NCI-H1436 treated with DMSO at 0.1 percent for 48 hours (cell line): ENCODE data around the gene ITSN2.

Experiments used
- DNase-seq: peaks from one replicate; lab custom pipeline; 2025; lab: John Stamatoyannopoulos, UW

The ITSN2 gene

DNA sequence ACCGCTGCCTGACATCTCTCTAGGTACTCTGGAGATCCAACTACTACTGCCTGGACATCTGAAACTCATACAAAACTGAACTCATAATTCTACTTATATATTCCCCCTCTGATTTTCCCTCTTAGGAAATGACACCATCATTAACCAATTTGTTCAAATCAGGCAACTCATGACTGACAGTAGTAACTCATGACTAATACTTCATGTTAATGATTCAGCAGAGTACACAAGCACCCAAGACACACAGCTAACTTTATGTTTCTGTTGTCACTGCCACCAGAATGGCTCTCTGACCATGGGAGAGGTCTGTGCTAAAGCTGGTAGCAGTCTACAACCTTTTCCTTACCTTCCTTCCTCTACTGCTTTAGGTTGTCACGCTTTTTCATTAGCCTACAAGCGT, 91.1 kb downstream of the ITSN2 start:
- DNase-seq = no peak

DNA sequence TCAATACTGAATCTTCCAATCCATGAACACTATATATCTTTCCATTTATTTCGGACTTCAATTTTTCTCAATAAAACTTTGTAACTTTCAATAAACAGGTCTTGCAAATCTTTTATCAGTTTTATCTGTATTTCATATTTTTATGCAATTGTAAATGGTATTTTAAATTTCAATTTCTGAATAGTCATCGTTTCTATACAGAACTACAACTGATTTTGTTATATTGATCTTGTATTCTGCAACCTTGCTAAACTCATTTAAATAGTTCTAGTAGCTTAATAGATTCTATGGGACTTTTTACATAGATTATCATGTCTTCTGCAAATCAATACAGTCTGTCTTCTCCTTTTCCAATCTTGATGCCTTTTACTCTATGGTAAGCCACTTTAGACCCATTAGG, 95.1 kb downstream of the ITSN2 start:
- no peak for DNase-seq

DNA sequence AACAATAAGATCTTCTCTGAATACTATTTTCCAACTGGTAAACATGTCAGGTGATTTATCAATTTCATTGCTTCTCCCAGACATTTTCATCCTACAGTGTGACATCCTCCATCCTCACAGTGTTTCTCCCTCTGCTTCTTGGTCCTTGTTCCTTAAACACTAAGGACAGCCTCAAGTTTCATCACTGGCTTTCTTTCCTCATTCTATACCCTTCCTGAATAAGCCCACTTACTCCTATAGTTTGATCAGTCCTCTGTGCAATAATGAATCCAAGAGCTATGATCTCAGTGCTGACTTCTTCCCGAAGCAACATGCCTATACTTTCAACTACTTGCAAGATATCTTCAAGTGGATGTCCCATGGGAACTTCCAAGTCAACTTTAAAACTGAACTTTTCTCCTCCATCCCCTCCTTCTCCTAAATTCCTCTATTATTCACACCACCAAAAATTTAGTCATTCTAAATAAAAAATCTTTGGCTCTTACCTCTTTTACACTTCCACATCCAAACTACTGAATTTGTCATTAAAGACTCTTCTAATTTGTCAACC, 97.8 kb downstream of the ITSN2 start:
- DNase-seq = no peak

DNA sequence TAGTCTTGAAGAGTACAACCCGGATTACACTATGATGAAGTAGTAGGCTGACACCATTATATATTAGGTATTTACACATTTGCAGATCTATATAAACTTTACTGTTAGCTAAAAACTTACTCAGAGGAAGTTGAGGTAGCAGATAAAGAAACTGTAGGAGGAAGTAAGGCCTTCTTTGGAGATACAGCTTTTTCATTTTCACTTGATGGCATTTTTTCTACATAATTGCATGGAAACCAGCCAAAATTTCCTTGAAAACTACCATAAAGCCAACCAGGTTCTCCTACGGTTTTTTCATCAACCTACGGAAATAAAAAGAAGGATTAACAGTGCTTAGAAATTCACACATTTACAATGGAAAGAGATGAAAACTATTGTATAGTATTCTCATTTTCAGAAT, 98.9 kb downstream of the ITSN2 start:
- DNase-seq = no peak

DNA sequence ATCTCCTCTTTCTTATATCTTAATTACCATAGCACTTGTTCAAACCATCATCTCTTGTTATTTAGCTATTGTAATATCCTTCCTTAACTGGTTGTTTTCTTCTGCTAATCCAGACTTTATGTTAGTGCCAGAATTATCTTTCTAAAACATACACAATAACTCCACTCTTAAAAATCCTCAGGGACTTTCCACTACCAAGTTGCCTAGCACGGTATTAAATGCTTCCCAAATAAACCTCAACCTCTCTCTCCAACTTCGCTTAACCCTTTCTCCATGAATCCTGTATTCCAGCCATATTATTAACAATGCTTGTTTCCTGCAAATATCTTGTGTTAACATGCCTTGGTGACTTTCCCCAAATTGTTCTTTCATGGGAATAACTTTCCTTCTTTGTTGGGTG, 101.0 kb downstream of the ITSN2 start:
- DNase-seq = no peak

DNA sequence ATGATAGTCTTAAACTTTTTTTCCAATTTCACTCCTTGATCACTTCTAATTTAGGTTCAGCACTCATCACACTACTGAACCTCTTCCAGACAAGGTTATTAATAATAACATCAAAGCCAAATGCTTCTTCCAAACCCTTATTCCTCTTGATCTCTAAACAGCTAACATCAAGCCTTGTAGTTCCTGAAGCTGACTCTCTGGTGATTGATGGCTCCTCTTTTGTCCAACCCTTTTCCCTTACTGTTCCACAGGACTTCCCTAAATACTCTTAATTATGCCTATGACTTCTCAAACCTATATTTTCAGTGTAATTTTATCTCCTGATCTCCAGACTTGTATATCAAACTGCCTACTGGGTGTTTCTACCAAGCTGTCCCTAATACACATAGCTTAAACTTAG, 101.6 kb downstream of the ITSN2 start:
- no peak for DNase-seq

DNA sequence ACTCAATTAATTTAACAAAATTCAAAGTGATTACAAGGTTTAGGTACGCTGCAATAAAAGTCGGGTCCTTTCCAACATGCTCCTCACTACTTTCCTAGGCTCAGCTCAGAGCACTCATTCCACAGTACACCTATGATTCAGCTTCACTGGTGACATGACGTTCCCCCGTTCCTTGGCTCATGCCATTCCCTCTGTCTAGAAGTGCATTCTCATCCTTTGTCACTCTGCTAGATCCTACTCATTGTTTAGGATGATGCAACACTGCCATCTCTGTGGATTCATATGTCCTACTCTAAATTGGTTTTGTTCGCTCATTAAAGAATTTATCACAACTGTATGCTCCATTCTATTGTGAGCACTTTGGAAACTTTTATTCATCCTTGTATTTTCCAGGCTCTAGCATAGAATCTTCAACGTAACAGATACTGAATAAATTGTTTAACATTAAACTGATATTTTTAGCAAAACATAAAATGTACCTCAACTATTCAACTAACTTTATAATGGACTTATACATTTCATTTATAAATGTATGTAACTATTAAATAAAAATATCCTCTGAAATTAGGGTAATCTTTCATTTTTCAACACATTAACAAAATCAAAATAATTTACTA, 106.9 kb downstream of the ITSN2 start:
- DNase-seq = no peak

DNA sequence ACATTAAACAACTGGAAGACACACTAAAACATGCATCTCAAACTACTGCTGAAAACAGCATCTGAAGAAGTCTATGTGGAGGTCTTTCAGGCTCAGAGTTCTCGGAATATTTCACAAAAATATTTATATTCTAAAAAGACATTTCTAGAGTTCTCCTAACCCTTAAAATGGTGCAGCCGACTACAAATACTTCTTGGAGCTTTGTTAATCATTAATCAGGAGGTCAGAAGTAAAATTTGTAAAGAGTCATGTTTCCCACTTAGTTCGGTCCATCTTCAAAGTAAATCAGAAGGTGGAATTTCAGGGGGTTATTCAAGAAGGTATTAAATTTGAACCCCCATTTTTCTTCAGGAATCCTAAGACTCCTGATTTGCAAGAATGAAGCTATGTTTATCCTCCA, 112.7 kb downstream of the ITSN2 start:
- no peak for DNase-seq

DNA sequence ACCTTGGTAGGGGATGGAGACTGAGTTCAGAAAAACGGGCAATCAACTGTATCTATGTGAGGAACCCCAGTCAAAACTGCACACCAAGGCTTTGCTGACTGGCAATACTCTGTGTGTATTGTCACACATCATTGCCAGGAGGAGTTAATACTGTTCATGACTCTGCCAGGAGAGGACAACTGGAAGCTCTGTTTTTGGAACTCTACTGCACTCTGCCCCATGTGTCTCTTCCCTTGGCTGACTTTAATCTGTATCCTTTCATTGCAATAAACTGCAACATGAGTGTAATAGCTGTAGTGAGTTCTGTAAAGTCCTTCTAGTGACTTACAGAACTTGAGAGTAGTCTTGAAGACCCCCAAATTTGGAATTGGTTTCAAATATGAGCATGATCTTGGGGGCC, 113.2 kb downstream of the ITSN2 start:
- no peak for DNase-seq

DNA sequence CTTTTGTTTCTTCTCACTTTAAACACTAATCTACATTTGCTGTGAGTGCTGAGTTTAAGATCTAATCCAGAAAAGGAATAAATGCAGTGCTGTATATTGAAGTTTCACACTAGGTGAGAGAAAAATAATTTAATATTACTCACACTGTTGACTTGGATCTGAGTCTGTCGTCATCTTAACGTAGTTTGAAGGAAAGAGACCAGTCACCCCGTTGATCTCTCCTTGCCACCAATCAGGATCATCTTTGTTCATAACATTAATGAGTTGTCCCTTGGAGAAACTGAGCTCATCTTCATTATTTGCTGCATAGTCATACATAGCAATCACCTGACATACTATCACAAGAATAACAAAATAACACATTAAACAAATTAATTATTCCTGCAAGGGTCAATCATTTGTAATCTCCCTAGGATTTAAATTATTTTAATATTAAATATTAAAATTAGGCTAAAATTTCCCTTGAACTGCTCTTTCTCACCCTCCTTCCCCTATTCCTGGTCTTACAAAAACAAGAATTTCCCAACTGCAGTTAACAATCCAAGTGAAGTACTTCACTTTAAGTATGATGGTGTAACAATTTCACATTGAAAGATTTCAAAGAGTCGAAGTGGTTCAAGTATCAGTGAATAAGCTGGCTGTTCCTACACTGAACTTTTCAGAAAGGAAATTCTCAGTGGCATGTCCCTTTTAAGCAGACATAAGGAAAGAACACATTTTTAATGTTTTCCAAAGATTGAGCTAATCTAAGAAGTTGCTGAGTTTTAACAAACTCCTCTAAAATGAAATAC, 114.2 kb downstream of the ITSN2 start:
- no peak for DNase-seq

DNA sequence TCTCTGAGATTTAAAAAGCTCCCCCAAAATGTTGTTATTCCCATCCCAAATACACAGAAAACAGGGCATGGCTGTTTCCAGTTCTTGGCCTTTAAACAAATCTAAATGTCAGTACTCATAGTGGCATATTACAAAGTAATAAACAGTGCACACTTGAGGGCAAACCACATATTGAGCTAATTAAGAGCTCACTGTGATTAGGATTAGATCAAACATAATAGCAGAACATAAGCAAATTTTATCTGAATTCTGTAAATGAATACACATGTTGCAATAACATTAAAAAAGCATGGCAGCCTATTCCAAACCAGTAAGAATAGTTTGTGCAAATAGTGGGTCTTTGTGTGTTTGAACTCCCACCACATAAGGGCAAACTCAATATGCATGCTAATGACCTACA, 118.8 kb downstream of the ITSN2 start:
- DNase-seq = no peak

DNA sequence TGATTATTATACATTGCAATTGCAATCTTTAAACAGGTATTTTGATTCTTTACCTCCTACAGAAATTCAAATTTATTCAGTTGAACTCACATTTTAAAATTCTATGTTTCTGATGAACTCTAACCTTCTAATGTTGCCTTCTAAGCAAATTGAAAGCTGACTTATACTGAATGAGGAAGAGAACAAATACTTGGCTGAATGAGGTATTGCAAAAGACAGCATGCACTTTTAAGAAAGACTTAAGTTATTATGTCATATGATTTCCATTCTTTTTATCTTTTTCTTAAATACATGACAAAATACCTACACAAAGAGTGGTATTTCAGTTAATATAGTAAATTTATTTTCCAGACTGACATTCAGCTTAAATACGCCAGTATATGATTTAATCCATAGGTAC, 120.8 kb downstream of the ITSN2 start:
- no peak for DNase-seq

DNA sequence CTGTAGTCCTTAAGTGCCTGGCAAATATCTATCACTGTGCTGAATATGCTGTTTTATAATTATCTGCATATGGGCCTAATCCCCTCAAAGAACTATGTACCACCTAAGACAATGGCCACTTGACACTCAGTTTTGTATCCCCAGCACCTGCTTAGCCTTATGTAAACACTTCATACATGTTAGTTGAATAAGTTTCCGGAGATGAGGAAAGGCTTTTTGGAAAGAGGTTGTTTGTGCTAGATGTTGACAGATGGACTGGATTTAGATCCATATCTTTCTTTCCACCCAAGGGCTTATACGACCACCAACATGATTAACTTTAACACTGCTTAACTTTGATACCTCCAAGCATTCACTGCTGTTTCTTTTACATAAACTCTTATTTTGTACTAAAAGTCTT, 122.2 kb downstream of the ITSN2 start:
- peak; percentile 39 for DNase-seq

DNA sequence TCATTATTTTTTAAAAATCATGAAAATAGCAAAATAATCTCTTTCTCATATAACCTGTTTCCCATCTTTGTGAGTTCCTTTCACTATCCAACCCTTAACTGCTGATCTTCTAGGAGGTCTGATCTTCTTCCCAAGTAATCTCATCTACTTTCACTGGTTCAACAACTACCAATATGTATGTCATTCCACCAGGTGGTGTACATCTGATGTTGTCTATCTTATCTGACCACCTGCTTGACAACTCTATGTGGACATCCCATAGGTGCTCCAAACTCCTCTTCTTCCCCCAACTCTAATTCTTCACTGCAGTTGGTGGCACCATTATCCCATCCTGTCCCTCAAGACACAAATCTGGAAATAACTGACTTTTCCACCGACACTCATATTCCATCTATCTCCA, 123.0 kb downstream of the ITSN2 start:
- no peak for DNase-seq

DNA sequence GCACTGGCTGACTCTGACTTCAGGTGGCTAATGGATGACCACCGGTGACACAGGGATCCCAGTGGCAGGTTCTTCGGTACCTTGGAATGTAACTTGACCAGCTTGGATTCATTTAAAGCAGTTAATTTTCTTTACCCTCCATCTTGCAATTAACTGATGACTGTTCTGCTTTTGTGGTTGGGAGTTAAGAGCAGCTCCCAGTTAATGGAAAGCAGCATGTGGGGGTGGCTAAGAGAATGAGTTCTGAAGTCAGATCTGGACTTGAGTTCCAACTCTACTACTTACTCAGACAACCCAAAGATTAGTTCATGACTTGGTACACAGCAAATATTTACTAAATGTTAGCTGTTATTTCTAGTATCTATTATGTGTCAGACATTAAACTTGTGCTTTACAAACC, 127.0 kb downstream of the ITSN2 start:
- no peak for DNase-seq

DNA sequence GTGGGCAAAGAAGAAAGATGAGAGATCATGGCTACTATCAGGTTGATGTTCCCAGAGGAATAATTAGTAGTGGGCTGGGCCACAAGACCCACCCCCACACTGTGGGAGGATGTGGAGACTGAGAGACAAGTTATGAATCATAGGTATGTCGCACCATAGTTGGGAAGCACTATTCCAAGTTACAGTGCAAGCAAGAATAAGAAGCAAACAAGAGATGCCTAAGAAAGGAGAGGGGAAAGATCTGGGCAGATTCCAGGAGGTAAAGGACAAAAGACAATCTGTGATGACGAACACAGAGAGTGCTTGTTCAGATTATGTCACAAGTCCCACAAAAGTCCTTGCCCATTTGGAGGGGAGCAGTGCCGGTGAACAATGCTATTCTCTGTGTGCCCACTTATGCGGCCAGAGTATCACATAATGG, 128.9 kb downstream of the ITSN2 start:
- DNase-seq = no peak

DNA sequence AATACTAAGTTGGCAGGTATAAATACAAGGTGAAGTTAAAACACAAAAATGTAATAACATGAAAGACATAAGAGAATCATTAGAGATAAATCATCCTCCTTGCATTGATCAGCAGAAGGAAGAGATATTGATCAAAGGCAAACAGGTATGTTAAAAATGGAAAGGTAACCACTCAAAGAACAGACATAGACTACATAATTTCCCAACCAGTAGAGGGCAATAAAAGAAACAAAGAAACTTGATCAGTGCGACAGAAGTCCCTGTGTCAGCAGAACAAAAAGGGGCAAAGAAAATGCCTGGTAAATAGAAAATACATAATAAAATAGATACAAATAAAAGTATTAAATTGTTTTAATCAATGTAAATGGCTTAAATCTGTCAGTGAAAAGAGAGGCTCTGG, 131.9 kb downstream of the ITSN2 start:
- no peak for DNase-seq

DNA sequence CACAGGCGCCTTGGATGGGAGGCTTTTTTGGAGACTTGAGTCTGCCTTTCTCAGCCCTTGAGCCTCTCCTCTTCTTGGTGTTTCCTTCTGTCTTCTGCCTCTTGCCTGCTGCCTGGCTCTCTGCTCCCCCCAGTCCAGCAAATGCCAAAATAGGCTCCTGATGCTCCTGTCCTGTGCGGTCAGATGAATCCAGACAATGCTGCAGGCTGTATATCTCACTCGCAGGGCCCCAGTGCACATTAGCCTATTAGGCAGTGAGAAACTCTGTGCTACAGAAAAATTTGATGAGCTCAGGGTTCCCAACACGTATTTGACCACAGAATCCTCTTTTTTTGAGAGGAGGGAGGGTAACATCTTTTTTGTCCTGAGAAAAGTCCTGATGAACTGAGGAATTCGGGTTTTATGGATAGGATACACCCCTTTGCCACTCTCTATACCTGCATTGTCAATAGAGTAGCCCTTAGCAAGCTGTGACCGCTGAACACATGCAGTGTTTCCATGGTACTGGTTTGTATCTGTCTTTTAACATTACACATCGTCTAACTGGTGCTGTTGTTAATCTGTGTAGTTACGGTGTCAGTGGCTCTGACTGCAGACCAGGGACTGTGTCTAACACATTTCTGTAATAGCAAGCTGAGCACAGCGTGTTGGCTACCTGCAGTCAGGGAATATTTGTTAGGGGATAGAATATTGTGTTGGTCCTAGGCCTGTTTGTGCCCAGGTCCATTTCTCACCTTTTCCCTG, 134.7 kb downstream of the ITSN2 start:
- DNase-seq = no peak

DNA sequence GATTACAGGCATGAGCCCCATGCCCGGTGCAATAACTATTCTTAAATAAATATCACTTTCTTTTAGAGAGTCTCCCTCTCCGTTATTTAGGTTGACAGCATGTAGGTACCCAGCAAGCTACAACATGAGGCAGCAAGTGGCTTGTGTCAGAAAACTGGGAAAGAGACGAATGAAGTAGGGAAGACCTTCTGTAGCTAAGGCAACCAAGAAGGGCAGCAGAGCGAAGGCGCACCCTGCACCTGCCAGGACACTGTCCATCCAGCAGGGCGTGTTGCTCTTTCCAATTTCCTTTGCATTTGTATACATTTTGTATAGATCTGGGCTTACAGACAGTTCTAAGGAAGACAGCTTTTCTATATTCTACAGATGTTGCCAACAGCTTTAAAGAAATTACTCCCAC, 137.4 kb downstream of the ITSN2 start:
- DNase-seq = no peak

DNA sequence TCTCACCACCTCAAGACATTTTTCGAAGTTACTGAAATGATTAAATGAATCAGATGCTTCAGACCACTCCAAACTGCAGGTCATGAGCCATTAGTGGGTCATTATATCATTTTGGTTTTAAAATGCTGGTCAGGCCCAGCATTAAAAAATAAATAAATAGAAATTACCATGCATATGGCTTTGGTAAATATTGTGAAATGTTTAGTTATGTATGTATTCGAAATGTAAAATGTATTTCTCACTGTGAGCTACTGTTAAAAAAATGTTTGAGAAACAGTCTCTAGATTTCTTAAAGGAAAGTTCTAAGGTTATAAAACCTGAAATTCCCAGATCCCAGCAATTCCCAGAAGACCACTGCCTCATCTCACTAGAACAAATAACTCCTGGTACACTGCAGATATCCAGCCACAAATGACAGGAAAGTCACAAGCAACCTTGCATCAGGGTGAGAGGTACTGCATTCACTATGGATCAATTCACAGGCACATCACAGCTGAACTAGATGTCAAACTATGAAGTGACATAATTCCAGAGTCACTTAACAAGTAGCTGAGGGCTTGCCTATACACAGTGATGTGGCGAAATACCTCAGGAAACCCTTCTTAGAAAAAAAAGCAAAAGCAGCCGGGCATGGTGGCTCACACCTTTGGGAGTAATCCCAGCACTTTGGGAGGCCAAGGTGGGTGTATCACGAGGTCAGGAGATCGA, 138.8 kb downstream of the ITSN2 start:
- no peak for DNase-seq

DNA sequence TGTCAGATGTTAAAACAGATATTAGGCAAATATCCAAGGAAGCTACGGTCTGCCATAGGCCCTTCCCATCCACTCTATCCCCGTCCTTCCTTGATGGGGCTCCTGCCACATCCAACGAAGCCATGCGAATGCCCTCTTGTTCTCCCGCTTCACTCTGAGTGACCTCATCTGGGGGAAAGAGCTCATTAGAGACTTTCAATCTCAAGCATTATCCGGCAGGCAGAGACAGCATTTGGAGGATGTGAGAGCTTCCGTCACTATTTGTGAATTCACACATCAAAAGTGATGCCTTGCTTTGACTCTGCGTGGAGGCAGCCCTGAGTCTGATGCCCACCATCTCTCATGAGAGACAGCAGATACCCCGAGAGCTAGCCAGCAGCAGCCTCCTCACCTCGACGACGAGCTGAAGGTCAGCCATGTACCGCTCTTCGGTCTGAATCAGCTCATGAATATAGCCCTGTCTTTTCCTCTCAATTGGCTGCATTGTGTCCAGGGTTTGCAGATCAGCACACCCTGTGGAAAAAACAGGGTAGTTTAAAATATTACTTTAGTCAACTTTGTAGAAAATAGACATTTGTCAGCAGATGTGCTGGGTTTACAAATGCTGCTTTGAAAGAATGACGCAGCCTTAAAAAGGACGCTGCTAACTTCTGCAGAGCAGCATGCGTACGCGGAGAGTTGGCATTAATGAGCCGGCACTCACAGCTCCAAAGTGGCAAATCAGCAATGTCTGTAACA, 139.6 kb downstream of the ITSN2 start:
- no peak for DNase-seq

DNA sequence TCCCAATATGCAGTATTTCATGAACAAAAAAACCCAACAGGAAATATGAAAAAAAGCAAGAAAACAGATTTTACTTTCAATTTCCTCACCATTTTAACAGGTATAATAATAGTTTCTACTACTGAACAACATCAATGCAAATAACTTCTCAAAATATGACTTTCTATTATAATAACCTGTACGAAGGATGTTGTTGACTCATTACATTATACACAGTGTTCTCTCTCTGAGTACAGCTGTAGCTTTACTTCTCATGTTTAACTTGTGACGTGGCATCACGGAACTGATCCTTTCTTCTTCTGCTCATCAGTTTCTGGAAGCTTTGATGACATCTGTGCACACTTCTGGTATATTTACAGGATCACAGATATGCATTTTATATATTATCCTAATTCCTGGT, 145.5 kb downstream of the ITSN2 start:
- DNase-seq = no peak
